Measurements from ENCODE around the gene ERC2.

The ERC2 gene

DNA sequence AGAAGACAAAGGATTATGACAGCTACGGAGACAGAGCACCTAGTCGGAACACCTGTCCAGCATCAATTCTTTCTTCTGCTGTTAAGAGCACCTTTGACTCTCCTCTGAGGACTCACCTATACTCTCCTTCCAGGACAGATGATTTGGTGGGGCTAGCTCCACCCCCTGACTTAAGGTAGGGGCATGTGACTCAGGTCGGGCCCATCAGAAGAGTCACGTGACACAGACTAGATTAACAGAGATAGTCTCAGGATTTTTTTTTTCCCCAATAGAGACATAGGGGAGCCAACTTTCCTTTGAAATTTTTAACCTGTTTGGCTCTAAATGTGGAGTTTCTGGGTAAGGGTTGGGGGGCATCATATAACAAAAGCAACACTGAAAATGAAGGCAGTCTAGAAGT is 969.7 kb downstream of the ERC2 start:
- DNase-seq, result no peak
- Histone ChIP-seq H3K4me1 (no peaks in the 10 kb centered on the region), H3K4me3 (ENCODE audit: low read depth, low read length) (no peak overlapping the region), H3K9me3 (no peaks in the 10 kb centered on the region), H3K27me3 (no peaks in the 10 kb centered on the region), H3K36me3 (no peaks in the 10 kb centered on the region)
- TF ChIP-seq, protein P1, sequence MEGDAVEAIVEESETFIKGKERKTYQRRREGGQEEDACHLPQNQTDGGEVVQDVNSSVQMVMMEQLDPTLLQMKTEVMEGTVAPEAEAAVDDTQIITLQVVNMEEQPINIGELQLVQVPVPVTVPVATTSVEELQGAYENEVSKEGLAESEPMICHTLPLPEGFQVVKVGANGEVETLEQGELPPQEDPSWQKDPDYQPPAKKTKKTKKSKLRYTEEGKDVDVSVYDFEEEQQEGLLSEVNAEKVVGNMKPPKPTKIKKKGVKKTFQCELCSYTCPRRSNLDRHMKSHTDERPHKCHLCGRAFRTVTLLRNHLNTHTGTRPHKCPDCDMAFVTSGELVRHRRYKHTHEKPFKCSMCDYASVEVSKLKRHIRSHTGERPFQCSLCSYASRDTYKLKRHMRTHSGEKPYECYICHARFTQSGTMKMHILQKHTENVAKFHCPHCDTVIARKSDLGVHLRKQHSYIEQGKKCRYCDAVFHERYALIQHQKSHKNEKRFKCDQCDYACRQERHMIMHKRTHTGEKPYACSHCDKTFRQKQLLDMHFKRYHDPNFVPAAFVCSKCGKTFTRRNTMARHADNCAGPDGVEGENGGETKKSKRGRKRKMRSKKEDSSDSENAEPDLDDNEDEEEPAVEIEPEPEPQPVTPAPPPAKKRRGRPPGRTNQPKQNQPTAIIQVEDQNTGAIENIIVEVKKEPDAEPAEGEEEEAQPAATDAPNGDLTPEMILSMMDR (IDR thresholded peaks at IDR 0.05; ENCODE audit: low read depth, low read length), result no peak

DNA sequence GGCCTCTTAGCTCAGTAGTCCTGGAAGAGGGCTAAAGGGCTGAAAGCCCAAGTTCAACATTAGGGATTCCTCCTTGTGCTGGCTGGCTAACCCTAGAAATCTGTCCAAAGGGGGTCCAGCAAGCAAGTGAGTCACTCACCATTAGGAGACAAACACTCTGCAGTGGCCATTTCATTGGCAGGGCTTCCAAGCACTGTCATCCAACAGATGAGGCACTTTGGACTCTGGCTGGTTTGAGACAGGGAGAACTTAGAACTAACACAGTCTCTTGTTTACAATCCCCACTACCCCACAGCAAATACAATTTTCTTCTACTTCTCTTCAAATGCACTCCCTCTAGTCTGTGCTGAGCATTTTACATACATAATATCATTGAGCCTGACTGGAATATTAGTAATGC is 971.0 kb downstream of the ERC2 start:
- H3K4me3 ChIP-seq (ENCODE audit: low read depth, low read length), result no peak overlapping the region
- TF ChIP-seq, protein P1 (IDR thresholded peaks at IDR 0.05; ENCODE audit: low read depth, low read length), result no peak
- H3K9me3 ChIP-seq, result no peaks in the 10 kb centered on the region
- no peaks in the 10 kb centered on the region for H3K27me3 ChIP-seq
- no peak for DNase-seq
- no peaks in the 10 kb centered on the region for H3K4me1 ChIP-seq
- H3K36me3 ChIP-seq, result no peaks in the 10 kb centered on the region

DNA sequence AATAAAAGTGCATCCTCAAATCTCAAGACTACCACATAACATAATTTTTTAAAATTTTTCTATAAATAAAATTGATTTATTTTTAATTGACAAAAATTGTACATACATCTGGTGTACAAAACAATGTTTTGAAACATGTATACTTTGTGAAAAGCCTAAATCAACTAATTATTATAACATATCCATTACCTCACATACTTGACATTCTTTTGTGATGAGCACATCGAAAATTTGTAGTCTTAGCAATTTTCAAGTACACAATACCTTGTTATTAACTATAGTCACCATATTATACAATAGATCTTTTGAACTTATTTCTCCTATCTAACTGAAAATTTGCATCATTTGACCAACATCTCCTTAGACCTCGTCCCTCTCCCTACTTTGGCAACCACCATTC is 973.3 kb downstream of the ERC2 start:
- H3K36me3 ChIP-seq, result no peaks in the 10 kb centered on the region

DNA sequence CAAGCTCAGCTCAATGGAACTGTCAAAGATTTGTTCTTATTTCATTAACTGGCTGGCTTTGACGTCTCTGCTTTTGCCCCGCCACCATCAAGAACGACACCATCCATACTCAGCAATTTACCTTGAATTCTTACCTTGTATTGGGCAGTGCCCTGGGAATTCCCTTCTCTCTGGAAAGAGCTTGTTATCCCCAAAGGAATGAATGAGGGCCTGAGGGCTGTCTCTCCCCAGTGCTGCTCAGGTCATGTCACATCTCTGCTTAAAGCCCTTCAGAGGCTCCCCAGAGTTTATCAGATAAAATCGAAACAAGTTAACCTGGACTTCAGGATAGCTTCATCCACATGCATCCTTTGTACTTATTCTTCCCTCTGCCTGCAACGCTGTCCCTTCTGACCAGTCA is 975.3 kb downstream of the ERC2 start:
- DNase-seq, result no peak
- TF ChIP-seq, protein P1 (IDR thresholded peaks at IDR 0.05; ENCODE audit: low read depth, low read length), result no peak
- Histone ChIP-seq H3K9me3 (no peaks in the 10 kb centered on the region), H3K36me3 (no peaks in the 10 kb centered on the region), H3K27me3 (peaks cover 21% of the 10 kb centered on the region), H3K4me1 (no peaks in the 10 kb centered on the region), H3K4me3 (ENCODE audit: low read depth, low read length) (no peak overlapping the region)

More for the DNA sequence above, 973.3 kb downstream of the ERC2 start:
- TF ChIP-seq, protein P1 (IDR thresholded peaks at IDR 0.05; ENCODE audit: low read depth, low read length), result no peak
- Histone ChIP-seq H3K4me3 (ENCODE audit: low read depth, low read length) (no peak overlapping the region), H3K9me3 (no peaks in the 10 kb centered on the region), H3K4me1 (no peaks in the 10 kb centered on the region), H3K27me3 (peaks cover 4% of the 10 kb centered on the region)
- DNase-seq, result no peak

DNA sequence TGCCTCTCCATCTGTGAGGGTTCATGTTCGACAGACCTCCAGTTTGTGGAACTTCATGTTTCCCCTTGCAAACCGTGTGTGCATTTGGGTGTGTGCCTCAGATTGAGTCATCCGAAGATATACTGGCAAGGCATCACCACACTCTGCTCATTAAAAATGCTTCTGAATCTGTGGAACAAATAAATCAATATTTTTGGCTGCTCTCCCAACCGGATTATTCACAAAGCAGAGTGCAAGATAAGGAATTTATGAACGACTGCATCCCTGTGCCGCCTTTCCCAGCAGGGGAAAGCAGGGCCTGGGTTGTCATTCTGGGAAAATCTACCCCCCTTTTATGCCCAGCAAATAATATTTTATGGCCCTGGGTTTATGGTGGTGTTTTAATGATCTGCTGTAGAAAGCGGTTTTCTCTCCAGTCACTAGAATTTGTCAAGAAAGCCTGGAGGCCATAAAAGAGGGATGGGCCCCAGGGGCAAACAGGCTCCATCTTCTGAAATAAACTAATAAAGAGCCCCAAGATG is 976.9 kb downstream of the ERC2 start:
- DNase-seq, result no peak

DNA sequence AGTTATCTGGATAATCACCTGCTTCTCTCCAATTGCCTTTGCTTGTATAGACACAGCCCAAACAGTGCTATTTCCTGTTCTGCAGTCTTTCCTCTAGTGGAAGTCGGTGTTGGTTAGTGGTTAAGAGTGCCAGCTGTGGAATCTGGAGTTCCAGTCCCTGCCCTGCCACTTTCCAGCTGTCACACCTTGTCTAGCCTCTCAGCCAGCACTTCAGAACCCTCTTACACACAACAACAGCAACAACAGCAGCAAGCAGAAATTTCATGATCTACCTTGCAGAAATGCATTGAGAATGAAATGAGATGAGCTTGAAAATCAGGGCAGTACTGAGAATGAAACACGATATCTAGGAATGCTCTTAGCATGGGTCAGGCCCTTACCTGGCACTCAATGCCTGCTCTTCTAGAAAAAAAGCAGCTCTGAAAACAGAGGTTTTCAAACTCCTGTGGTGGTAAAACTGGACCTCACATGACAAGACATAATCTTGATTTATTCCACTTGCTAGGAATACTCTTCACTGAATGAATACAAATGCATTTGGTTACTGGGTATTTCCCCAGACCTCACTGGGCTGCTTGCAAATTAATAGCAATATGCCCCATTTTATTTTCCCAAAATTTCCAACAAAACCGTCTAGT is 977.9 kb downstream of the ERC2 start:
- Histone ChIP-seq H3K27me3 (peaks cover 47% of the 10 kb centered on the region), H3K4me1 (no peaks in the 10 kb centered on the region), H3K9me3 (no peaks in the 10 kb centered on the region), H3K36me3 (no peaks in the 10 kb centered on the region), H3K4me3 (ENCODE audit: low read depth, low read length) (no peak overlapping the region)
- DNase-seq, result no peak
- TF ChIP-seq, protein P1 (IDR thresholded peaks at IDR 0.05; ENCODE audit: low read depth, low read length), result no peak

More for the DNA sequence above, 976.9 kb downstream of the ERC2 start:
- Histone ChIP-seq H3K27me3 (peaks cover 37% of the 10 kb centered on the region), H3K4me3 (ENCODE audit: low read depth, low read length) (no peak overlapping the region), H3K36me3 (no peaks in the 10 kb centered on the region), H3K4me1 (no peaks in the 10 kb centered on the region), H3K9me3 (no peaks in the 10 kb centered on the region)
- TF ChIP-seq, protein P1 (IDR thresholded peaks at IDR 0.05; ENCODE audit: low read depth, low read length), result no peak
